WERI-Rb-1 (cell line): Measurements from ENCODE around the gene COL23A1.
"Not testable (repeated sequence)": the region's sequence is repeated elsewhere in the genome, so short reads cannot be mapped to it uniquely, and the experiment has no call there.

ENCODE experiments used
- DNase-seq: peaks from one replicate; pipeline ENCODE4 v3.0.0-alpha.2; 2020
- H3K27ac ChIP-seq: fragments of 250-450 bp; sonication (Bioruptor Pico); 2 replicates; pipeline ENCODE4 v1.5.1; 2020; ENCODE audit warnings: mild to moderate bottlenecking, moderate library complexity
- H3K27me3 ChIP-seq: fragments of 250-450 bp; sonication (Bioruptor Pico); 2 replicates; pipeline ENCODE4 v1.5.1; 2021; ENCODE audit warnings: mild to moderate bottlenecking, low read depth, moderate library complexity; ENCODE audit not compliant: insufficient read depth, severe bottlenecking
- H3K36me3 ChIP-seq: fragments of 250-450 bp; sonication (Bioruptor Pico); 2 replicates; pipeline ENCODE4 v1.5.1; 2020; ENCODE audit warnings: mild to moderate bottlenecking, moderate library complexity
- H3K4me3 ChIP-seq: 2 replicates; pipeline ENCODE4 v1.5.1; 2011; ENCODE audit warnings: low read depth, mild to moderate bottlenecking, control low read depth, low read length
- H3K9me3 ChIP-seq: fragments of 250-450 bp; sonication (Bioruptor Pico); 2 replicates; pipeline ENCODE4 v1.5.1; 2021; ENCODE audit warnings: mild to moderate bottlenecking, moderate library complexity; ENCODE audit not compliant: severe bottlenecking
- TF ChIP-seq, protein P1 (sequence below): IDR thresholded peaks from 2 replicates; pipeline ENCODE4 v1.5.1; 2011; ENCODE audit warnings: low read depth, mild to moderate bottlenecking, control low read depth, inconsistent platforms, low read length

The COL23A1 gene

GRCh38 chr5:178490935-178491652, 99.1 kb downstream of the COL23A1 start:
- DNase-seq = no peak
- Histone ChIP-seq H3K36me3 (no peaks in the 10 kb centered on the region), H3K27me3 (no peaks in the 10 kb centered on the region), H3K4me3 (no peak overlapping the region), H3K9me3 (no peaks in the 10 kb centered on the region), H3K27ac (no peak overlapping the region)
- TF ChIP-seq, protein P1, sequence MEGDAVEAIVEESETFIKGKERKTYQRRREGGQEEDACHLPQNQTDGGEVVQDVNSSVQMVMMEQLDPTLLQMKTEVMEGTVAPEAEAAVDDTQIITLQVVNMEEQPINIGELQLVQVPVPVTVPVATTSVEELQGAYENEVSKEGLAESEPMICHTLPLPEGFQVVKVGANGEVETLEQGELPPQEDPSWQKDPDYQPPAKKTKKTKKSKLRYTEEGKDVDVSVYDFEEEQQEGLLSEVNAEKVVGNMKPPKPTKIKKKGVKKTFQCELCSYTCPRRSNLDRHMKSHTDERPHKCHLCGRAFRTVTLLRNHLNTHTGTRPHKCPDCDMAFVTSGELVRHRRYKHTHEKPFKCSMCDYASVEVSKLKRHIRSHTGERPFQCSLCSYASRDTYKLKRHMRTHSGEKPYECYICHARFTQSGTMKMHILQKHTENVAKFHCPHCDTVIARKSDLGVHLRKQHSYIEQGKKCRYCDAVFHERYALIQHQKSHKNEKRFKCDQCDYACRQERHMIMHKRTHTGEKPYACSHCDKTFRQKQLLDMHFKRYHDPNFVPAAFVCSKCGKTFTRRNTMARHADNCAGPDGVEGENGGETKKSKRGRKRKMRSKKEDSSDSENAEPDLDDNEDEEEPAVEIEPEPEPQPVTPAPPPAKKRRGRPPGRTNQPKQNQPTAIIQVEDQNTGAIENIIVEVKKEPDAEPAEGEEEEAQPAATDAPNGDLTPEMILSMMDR = no peak

DNA sequence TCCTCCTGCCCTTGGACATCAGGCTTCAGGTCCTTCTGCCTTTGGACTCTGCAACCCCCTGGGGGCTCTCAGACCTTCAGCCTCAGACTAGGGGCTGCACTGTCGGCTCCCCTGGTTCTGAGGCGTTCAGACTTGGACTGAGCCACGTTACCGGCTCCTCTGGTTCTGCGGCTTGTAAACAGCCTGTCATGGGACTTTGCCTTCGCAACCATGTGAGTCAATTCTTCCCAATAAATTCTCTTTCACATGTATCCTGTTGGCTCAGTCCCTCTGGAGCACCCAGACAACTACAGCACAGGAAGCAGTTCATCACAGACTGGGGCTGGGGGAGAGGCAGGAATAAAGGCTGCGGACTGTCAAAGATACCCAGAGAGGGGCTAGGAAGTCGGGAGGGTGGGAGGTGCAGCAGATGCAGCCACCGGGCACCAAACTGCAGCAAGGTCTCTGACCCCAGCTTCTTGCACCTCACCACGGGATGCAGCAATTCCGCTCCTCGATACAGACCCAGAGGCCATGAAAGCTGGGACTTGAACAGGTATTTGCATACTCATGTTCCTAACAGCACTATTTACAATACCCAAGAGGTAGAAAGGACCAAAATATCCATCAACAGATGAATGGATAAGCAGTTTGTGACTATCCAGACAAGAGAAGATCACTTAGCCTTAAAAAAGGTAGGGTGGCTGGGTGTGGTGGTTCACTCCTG, 100.8 kb downstream of the COL23A1 start:
- no peaks in the 10 kb centered on the region for H3K36me3 ChIP-seq
- H3K9me3 ChIP-seq = no peaks in the 10 kb centered on the region
- H3K27me3 ChIP-seq = no peaks in the 10 kb centered on the region
- no peak overlapping the region for H3K4me3 ChIP-seq
- TF ChIP-seq, protein P1 = no peak
- H3K27ac ChIP-seq = no peak overlapping the region
- no peak for DNase-seq

- H3K27me3 ChIP-seq = no peaks in the 10 kb centered on the region
- TF ChIP-seq, protein P1 = no peak
- no peak for DNase-seq
- H3K27ac ChIP-seq = no peak overlapping the region
- H3K9me3 ChIP-seq = no peaks in the 10 kb centered on the region
- no peak overlapping the region for H3K4me3 ChIP-seq
- no peaks in the 10 kb centered on the region for H3K36me3 ChIP-seq
Observed at GRCh38 chr5:178488696-178489095, 101.5 kb downstream of the COL23A1 start.

DNA sequence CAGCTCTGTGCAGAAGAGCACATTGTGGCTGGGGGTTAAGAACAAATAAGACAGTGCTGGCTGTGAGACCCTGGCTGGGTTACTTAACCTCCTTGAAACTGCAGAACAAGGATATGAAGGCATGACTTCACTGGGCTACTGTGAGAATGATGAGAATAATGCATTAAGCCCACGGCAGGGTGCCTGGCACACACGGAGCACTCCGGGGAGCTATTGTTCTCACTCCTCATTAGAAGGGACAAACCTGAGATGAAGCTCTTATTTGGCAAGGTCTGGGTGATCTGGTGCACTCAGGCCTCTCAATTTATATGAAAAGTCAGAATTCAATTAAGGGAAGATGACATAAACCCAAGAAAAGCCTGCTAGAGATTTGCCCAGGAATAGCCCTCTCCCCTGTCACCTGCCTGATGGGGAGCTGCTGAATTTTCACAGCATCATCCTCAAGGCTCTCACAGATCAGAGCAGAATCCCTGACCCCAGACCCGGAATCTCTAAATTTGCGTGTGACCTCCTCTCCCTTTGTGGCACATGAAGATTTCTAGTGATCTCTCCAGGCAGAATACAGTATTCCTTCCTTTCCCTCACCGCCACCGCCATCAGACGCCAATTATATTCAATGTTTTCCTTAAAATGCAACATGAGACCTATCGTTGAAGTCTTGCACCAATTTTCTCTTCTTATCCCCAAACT, 102.1 kb downstream of the COL23A1 start:
- Histone ChIP-seq H3K9me3 (no peaks in the 10 kb centered on the region), H3K27ac (no peak overlapping the region), H3K4me3 (no peak overlapping the region), H3K36me3 (no peaks in the 10 kb centered on the region), H3K27me3 (no peaks in the 10 kb centered on the region)
- TF ChIP-seq, protein P1 = no peak
- DNase-seq = no peak

GRCh38 chr5:178486878-178487512, 103.2 kb downstream of the COL23A1 start:
- not testable (repeated sequence) for DNase-seq, H3K36me3 ChIP-seq, H3K9me3 ChIP-seq, H3K4me3 ChIP-seq, H3K27me3 ChIP-seq, H3K27ac ChIP-seq

DNA sequence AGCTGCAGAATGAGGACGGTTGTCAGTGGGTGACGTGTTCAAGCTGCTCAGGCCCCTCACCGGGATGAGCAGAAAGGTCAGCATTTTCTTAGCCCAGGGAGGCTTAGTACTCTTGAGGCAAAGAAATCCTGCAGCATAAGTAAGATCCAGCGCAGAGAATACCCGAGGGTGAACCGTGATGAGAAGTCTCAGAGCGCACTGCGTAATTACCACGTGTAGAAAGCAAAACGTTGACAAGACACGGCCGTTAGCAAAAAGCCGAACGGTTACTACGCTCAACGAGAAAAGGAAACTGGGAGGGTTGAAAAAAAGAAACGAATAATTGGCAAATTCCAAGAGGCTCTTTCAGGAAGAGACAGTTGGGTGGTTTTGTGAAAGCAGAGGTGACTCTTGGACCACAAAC, 104.0 kb downstream of the COL23A1 start:
- TF ChIP-seq, protein P1 = no peak
- H3K36me3 ChIP-seq = no peaks in the 10 kb centered on the region
- no peak for DNase-seq

More for the DNA sequence above, 104.0 kb downstream of the COL23A1 start:
- H3K27me3 ChIP-seq = no peaks in the 10 kb centered on the region
- no peaks in the 10 kb centered on the region for H3K9me3 ChIP-seq
- no peak overlapping the region for H3K4me3 ChIP-seq
- H3K27ac ChIP-seq = no peak overlapping the region
